ENCODE results near the gene NR2E3.

The NR2E3 gene

GRCh38 chr15:71810256-71811035 is at the start of gene NR2E3:
TSS of gene NR2E3 (plus strand) at chr15:71810554. CDS start at chr15:71810744, 190 bp downstream.
- no peak for DNase-seq

GRCh38 chr15:71760852-71761251 is 49.5 kb upstream of the NR2E3 start:
- no peak for DNase-seq

- peak; percentile 21 for DNase-seq
Observed at GRCh38 chr15:71761649-71762048, 48.7 kb upstream of the NR2E3 start.

DNA sequence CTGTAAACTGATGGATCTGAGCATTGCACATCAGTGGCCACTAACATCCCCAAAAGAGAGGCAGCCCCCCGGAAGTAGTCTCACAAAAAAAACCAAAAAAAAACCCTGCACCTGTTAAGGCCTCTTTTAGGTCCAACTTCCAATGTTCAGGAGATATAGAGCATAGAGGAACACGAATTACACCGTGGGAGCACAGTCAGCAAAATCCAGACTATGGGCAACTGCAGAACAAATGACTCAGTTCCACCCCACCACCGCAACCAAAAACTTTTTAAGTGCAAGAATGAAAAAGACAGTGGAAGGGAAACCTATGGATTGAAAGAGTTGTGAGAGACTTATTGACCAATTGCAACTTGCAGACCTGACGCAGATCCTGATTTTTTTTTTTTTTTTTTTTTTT is 42.2 kb upstream of the NR2E3 start:
- DNase-seq = no peak

DNA sequence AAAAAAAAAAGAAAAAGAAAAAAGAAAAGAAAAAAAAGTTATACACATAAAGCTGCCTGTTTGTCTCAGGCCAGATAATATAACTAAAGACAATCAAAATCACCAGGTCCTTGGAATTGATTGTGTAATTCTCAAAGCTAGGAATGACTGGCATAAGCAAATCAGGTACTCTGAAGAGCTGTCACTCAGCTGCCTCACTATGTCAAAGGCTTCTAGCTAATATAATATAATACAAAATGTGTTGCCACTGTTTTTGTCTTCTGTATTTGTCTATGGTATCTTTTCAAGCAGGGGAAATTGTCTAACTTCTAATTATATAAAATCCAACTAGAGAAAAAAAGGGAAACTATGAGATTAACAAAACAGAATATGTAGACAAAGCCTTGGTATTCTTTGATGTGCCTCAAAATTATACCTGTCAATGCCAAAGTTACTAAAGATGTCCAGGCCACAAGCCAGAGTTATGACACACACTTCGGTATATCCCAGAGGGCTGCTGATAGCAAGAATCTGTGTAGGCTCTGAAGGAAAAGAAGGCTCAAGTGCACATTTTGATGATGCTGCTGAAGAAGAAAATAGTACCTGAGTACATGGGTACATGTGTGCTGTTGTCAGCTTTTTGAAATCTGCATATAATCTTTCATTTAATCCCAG is 37.0 kb upstream of the NR2E3 start:
- no peak for DNase-seq

GRCh38 chr15:71775856-71776255 is 34.5 kb upstream of the NR2E3 start:
- DNase-seq = no peak

GRCh38 chr15:71776304-71776703 is 34.0 kb upstream of the NR2E3 start:
- DNase-seq = no peak

- DNase-seq = no peak
Observed at GRCh38 chr15:71777216-71777943, 33.0 kb upstream of the NR2E3 start.

- no peak for DNase-seq
Observed at GRCh38 chr15:71779073-71779797, 31.1 kb upstream of the NR2E3 start.

- peak; percentile 72 for DNase-seq
Observed at GRCh38 chr15:71780115-71780976, 30.0 kb upstream of the NR2E3 start.

GRCh38 chr15:71781179-71781964 is 29.0 kb upstream of the NR2E3 start:
- peak; percentile 77 for DNase-seq

GRCh38 chr15:71781965-71782265 is 28.4 kb upstream of the NR2E3 start:
- no peak for DNase-seq

GRCh38 chr15:71782422-71783165 is 27.8 kb upstream of the NR2E3 start:
- DNase-seq = no peak

GRCh38 chr15:71784719-71785118 is 25.6 kb upstream of the NR2E3 start:
- DNase-seq = peak; percentile 31

DNA sequence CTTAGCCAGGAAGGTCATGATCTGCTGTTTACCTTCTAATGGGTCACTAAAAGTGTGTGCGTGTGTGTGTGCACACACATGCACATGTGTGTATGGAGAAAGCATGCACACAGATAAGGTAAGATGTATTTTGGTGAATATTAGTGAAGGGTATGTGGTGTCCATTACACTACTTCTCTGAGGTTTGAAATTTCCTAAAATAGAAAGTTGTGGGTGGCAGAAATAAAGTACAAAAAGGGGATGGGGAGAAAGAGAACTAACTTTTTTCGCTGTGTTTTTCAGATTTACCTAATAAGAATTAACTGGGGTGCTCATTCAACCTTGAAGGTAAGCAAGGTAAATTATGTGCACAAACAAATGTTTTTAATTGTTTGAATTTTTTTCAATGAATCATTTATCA is 24.4 kb upstream of the NR2E3 start:
- DNase-seq = no peak

DNA sequence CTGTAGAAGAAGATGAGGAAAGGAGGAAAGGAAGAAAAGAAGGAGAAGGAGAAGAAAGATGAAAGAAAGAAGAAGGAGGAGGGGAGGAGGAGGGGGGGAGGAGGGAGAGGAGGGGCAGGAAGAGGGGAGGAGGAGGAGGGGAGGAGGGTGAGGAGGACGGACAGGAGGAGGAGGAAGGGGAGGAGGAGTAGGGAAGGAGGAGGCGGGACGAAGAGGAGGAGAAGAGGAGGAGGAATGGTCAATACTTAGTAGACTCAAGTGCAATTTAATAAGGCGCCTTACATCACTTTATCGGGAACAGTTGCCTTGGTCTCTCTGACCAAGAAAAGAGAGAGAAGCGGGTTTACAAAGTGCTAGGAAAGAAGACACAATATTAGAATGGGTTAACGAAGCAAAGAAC is 23.7 kb upstream of the NR2E3 start:
- DNase-seq = no peak

DNA sequence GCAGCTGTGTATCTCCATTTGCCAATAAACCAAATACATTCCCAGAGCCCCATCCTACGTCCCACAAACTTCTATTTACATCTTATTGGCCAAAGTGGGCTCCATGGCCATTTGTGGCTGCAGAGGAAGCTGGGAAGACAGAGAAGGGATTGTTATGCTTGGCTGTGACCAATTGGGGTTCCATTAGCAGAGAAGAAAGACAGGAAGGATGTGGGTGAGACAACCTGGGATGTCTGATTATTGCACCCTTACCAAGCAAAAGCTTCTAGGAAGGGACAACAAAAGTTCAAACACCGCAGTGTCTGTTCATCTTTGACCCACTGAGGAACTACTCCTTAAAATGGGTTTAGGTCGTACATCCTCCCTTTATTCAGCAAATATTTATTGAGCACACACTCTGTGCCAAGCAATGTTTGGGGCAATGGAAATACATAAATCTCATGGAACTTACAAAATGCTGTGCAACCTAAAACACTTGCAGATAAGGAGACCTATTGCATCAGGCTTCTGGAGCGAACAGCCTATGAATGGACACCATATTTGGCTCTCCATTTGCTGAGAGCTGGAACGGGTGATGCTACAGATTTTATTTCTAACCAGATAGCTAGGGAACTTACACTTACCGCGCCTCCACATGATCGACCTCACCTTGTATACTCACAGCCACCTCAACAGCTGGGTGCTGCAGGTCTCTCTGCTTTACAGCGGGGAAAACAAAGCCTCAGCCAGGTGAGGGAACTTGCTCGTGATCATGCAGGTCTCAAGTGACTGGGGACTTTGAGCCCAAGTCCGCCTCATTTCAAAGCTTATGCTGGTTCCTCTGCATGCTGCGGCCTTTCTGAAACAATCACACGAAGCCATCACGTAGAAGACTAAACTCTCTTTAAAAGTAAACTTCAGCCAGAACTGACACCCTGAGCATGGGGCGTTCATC is 21.4 kb upstream of the NR2E3 start:
- no peak for DNase-seq

DNA sequence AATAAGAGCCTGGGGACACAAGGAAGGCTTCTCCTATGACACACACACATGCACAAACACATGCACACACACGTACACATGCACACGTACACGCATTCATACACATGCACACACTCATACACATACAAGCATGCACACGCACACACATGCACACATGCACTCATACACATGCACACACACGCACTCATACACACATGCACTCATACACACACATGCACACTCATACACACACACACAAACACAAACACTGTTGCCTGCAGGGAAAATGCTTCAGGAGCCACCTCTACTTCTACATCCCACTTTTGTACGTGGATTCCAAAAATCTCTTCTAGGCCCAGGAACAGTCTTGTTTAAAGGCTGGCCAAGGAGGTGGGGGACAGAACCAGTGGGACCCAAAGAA is 20.7 kb upstream of the NR2E3 start:
- DNase-seq = no peak

GRCh38 chr15:71790081-71790480 is 20.3 kb upstream of the NR2E3 start:
- DNase-seq = no peak

- no peak for DNase-seq
Observed at GRCh38 chr15:71791975-71792374, 18.4 kb upstream of the NR2E3 start.

All from activated CD4-positive, alpha-beta T cell treated with anti-CD3 and anti-CD28 coated beads, Interleukin-2, Interleukin-6, amounts not matched to agents 100 ng/mL and 50 ng/mL, durations not matched to agents 16 hours and 8 hours (primary cell).